Measurements from ENCODE around the gene BTBD7.
A peak's percentile ranks its signal among the peaks of the same experiment; 100 is the strongest.
"Not testable (repeated sequence)": the region's sequence is repeated elsewhere in the genome, so short reads cannot be mapped to it uniquely, and the experiment has no call there.

Gene BTBD7

DNA sequence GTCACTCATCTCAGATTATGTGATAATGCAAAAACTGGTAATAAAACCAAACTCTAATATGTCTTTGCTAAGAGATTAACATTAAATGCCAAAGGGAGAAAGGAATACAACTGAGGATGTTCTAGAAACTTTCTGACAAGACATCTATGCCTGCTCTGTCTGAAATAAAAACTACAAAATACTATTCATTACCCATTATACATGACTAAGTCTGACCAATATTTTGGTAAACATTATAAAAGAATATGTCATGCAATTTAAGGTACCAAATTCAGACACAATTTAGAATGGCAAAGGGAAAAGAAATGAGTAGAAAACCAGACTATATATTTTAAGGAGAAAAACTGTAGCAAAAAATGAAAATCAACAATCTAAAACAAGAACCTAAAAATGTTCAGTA is 86.3 kb downstream of the BTBD7 start:
- no peak for DNase-seq (ENCODE audit: low read depth)

DNA sequence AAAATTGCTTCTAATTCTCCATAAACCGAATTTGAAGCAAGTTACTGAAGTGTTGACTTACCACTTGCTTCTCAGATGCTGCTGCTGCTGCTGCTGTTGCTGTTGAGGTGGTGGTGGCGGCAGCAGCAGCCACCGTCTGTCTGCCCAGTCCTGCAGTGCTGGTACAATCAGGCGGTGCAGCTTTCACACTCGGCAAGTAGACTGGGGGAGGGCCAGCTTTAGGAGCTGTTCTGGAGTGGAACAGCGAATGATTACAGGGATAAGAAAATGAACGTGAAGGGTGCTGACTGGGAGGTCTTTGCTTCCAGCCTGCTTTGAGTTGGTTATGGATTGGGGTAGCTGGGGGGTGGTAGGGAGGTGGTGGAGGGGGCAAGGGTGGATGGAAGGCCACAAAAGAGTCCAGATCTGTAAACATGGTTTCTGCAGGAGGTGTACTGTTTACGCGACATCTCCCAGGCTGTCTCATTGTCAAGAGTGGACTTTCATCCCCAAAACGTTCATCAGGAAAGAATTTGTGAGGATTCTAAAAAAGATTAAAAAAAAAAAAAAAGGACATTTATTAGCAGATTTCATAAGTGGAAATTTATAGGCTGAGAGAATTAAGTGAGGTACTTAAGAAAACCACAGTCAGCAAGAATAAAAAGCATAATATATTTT is 86.9 kb downstream of the BTBD7 start:
- DNase-seq (ENCODE audit: low read depth) = no peak

DNA sequence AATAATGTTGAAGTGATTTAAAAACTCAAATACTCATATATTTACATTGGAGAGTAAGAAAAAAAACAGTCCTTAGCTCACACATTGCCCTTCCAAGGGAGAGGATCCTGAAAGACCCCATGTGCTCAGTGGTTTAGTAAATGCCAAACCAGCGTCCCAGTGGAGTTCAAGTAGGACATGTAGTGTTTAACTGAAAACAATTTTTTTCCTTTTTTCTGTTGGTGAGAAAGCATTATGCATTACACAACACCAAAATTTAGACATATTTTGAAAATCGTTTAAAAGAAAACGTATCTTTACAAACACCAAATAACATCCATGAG is 92.2 kb downstream of the BTBD7 start:
- DNase-seq (ENCODE audit: low read depth) = no peak

DNA sequence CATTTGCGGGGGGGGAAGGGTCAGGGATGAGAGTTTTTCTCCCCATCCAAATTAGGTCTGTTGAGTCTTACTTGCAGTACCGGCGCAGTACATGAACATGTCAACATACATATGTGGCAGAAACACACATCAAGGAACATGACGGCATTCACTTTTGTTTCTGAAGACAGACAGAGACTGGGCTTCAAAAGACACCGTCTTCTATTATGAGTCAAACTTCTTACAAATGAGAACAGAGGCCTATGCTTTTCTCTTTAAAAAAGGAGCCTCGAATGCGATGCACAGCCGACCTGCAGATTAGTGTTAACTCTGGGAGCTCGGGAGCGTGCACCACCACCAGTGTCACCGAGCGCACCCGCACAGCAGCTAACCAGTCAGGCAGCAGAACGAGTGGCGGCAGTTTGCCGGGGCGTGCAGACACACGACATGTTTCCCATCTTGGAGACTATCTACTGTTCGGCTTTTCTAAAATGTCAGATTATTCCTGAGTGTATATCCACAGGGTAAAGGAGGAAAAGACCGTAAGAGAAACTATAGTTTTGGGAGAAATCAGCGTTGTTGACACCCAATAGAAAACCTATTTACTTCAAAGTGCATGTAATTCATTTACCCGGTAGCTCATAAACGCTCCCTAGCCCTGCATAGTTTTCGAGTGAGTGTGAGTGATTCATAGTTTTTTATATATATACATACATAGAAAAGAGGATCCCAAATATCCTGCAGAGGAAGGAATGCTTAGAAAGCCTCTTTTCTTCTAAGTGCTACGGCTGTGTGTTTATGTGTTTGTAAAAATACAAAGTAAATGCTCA is 92.8 kb downstream of the BTBD7 start:
- no peak for DNase-seq (ENCODE audit: low read depth)

DNA sequence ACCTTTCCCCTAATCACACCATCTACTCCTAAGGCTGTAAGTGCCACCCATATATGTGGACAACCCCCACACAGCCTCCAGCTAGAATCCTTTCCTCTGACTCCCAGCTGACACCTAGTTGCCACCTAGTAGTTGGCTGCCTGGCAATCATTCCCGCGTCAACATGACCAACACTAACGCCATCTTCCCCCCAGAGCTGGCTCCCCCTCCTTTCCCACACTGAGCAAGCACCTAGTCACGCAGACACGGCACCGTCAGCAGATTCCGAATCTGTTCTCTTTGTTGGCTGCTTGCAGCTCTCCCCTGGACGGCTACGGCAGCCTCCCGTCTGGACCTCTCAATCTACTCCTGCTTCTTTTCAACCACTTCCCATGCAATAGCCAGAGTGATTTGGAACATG is 98.0 kb downstream of the BTBD7 start:
- no peak for DNase-seq (ENCODE audit: low read depth)

DNA sequence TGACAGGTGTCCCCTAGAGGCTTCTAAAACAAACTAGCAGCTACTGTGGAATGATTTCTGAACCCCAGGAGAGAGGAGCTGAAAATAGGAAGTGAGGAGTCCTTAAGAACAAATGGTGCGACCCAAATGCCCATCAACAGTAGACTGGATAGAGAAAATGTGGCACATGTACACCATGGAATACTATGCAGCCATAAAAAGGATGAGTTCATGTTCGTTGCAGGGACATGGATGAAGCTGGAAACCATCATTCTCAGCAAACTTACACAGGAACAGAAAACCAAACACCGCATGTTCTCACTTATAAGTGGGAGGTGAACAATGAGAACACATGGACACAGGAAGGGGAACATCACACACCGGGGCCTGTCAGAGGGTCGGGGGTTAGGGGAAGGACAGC is 99.8 kb downstream of the BTBD7 start:
- not testable (repeated sequence) for DNase-seq (ENCODE audit: low read depth)

DNA sequence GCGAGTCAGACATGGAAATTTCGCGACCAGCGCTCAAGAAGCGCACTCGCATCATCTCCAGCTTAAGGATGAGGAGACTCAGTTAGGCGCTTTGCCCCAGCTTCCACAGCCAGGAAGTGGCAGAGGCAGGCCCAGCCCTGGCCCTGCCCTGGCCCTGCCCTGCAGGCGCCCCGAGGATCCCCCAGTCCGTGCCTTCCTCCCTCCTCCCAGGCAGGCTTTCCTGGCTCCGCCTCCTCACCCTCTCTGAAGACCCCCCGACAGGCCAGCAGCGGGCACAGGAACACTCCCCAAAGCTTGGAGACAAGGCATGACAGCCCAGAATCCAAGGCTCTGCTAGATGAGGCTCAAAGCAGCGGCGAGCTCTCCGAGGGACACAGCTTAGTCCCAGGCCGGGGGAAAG is 100.7 kb downstream of the BTBD7 start:
- no peak for DNase-seq (ENCODE audit: low read depth)

DNA sequence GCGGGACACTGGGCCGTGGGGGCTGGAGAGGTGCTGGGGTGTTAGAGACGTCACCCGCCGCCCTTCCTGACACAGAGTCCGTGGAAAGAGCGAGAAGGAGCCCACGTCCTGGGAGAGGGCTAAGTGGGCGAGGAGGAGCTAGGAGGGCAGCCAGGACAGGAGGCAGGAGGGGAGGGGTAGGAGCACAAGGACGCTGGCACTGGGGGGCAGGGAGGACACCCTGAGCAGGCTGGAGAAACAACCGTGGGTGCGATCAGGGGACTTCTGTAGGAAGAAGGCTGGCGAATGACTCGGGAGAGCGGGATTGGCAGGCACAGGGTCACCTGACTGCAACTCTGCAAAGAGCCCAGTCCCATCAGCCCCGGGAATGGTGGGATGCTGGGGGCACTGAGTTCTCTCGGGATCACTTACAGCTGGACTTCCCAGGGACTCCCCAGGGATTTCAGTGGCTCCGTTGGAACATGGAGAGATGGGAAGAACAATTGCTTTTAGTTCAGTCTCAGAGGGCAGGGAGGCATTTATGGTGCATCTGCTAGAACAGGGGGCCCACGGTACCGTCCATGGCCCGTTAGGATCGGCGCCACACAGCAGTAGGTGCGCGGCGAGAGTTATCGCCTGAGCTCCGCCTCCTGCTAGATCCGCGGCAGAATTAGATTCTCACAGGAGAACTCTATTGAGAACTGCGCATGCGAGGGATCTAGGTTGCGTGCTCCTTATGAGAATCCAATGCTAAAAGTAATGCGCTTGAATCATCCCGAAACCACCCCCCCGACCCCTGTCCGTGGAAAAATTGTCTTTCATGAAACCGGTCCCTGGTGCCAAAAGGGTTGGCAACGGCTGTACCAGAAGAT is 101.5 kb downstream of the BTBD7 start:
- no peak for DNase-seq (ENCODE audit: low read depth)

DNA sequence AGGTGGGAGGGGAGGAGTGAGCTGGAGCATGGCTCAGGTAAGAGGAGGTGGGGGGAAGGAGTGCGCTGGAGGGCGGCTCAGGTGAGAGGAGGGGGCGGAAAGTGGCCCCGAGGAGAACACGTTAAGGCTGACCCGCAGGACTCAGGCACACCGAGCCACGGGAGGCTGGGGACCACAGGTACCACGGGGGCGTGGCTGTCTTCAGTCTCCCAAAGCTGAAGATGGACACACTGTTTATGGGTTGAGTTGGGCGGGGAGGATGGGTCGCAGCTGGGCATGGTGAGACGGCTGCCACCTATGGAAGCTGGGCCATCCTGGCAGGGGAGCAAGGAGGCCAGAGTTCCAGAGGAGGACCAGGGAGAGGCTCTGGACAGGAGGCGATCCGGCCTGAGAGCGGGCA is 102.3 kb downstream of the BTBD7 start:
- no peak for DNase-seq (ENCODE audit: low read depth)

DNA sequence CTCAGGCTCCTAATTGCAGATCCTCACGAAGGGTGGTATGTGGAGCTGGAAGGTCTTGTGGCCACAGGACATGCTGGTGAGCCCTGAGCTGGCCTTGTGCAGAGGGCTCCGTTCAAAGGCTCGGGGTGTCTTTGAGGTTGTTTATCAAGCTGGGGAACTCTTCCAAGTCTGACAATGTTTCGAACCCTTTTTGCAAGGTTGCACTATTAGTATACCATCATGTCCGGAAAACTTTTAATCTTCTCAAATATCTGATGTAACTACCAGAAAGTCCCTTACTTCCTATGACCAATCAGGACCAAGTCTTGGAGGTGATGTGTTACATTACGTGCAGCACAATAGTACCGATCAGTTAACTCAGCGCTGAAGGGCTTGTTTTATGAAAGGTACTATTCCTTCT is 104.3 kb downstream of the BTBD7 start:
- DNase-seq (ENCODE audit: low read depth) = no peak

DNA sequence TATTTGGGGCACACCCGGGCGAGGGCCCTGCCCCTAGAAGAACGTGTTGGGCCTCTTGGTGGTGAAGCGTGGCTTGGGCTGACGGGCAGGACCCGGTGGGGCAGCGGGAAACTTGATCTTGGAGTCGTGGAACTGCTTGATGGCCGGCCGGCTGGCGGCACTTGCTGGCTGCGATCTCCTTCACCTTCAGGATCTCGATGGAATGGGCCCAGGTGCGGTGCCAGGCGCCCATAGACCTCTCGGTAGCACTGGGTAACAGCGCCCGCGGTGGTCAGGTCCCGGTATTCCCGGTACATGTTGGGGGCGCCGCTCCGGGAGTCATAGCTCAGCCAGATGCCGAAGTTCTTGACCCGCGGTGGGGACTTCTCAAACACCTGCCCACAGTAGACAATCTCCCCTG is 109.3 kb downstream of the BTBD7 start:
- DNase-seq (ENCODE audit: low read depth) = no peak

DNA sequence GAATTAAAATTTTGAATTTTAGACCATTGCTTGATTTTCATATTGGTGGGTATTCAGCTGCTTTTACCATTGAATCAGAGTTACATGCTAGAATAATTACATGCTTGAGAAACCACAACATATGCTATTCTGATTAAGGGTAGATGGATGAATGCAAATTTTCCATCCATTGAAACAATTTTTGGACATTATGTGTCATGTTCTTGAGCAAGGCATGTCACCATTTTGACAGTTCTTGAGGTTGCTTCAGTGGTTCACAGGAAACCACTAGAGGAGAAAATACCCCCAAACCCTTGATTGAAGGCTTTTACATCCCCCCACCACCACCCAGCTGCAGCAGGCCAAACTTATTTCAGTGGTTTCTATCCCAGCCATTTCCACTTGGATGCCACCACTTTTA is 112.3 kb downstream of the BTBD7 start:
- DNase-seq (ENCODE audit: low read depth) = no peak

DNA sequence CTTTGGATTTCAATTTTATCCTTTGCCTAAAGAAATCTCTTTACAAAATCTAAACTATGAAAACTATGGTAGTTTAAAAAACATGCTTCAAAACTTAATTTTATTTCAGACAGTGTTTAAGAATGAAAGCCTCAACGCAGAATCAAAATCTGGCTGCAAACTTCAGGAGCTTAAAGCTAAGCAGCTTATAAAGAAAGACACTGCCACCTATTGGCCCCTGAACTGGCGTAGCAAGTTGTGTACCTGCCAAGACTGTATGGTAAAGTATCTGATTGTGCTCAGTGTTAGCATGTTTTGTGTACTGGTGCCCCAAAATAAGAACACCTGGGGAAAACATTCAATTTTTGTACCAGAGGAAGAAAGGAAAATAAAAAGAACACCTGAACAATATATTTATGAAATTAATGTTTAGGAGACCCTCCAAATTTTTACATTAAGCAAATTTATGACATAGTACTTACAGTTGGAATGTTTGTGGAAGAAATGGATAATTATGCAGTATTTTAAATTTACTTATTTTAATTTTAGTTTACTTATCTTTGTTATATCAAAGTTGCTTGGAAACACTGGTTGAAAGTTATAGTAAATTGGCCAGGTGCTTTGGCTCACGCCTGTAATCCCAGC is 113.6 kb downstream of the BTBD7 start:
- DNase-seq (ENCODE audit: low read depth) = peak; percentile 39

DNA sequence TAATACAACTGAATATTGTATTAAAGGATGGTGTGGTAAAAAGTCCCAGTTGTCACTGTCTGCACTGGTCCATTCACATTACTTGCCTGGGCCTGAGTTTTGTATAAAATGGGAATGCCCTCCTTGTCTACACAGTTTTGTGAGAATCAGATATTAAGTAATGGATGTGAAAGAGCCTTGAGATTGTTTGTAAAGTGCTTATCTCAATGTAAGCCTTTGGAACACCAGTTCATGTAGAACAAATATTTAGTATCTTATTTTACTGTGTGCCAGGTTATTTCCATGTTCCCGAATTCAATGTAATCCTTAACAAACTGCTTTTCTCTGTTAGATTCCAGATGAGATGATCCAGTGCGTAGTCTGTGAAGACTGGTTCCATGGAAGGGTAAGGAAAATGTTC is 118.2 kb downstream of the BTBD7 start:
- no peak for DNase-seq (ENCODE audit: low read depth)

DNA sequence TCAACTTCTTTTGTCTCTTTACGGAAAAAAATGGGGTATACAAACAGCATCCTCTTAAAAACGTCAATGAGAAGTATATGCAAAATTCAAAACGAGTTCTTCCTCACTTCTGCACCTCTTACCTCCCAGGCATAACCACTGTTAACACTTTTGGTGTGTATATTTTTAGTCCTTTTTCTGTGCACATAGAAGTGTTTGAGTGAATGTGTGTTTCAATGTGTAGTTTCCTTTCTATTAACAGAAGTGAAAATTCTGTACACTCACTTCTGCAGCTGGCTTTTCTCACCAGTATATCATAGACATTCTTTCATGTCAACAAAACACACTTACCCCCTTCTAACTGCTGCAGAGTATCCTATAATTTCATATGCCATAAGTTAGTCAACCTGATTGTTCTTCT is 120.4 kb downstream of the BTBD7 start:
- DNase-seq (ENCODE audit: low read depth) = no peak

DNA sequence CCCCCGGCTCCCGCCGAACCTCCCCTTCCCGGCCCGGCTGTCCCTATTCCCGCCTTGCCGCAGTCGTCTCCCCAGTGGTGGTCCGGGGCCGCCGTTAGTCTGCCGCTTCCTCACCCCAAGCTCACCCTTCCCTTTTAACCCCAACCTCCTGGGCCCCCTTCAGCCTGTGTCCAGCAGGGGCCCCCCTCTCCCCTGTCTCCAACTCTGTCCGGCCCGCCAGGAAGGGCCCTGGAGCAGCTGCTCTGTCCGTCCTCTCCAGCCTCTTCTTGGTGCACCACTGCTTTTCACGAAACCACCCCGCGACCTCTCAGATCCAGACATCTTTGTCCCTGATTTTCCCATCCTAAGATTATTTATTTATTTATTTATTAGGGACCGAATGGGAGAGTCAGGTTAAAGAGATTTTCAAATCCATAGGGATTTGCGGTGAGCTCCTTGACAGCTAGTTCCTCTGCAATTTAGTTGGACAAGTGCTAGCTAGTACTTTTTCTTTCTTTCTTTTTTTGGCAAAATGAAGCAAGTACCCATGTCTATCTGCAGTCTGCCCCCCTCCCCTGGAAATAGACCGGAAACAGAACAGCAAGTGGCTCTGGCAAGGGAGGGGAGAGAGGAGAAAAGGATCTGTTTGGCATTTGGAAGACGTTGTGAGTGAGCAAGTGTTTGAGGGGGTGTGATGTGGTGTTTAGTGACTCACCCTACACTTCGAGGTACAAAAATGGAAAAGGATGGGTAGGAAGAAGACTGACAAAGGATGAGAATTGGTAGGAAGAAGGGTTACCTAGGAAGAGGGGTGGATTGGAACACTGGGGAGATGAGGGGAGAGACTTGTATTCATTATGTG is 125.1 kb downstream of the BTBD7 start:
- DNase-seq (ENCODE audit: low read depth) = no peak

DNA sequence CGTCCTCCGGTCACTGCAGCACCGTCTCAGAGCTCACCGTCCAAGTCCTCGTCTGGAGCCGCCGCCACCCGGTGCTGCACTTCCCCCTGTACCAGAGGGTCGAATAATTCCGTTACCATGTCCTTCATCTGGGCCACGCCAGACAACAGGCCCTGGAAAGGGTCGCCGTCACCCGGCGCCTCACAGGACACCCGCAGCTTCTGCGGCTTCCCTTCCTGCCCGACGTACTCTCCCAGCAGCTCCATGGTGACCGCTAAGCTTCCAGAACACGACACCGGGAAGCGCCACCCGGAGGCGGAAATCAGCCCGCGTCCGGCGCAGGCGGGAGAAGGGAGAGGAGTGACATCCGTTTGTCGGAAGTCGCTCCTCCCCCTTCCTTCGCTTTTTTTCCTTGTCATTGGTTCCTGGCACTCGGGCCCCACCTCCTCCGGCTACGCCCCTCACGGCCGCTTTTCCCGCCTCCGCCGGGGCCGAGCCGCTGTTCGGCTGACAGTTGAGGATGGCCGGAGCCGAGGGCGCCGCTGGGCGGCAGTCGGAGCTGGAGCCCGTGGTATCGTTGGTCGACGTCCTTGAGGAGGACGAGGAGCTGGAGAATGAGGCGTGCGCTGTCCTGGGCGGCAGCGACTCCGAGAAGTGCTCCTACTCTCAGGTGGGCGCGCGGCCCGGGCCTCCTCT is 125.9 kb downstream of the BTBD7 start, which contains the start of the genes GON7 and UBR7:
Gene GON7, minus strand, starts transcription at position 273 of the 675 bp plus-strand sequence. Its CDS starts 28 bp downstream, at position 245.
Gene UBR7, plus strand, starts transcription at position 464 of the 675 bp plus-strand sequence. Its CDS starts 36 bp downstream, at position 500.
- peak; percentile 80 for DNase-seq (ENCODE audit: low read depth)

DNA sequence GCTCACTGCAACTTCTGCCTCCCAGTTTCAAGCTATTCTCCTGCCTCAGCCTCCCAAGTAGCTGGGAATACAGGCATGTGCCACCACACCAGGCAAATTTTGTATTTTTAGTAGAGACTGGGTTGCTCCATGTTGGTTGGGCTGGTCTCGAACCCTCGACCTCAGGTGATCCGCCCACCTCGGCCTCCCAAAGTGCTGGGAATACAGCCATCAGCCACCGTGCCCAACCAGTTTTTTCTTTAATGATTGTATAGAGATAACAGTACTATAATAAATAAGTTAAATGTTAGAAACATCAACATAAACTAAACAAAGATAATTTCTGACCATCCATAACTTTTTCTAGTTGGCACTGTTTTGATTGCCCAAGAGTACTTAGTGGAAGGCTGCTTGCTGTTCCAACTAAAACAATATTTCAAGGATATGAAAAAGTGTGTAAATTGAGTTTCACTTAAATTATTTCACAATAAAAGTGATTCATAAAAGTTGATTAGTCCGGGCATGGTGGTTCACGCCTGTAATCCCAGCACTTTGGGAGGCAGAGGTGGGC is 131.6 kb downstream of the BTBD7 start:
- no peak for DNase-seq (ENCODE audit: low read depth)

DNA sequence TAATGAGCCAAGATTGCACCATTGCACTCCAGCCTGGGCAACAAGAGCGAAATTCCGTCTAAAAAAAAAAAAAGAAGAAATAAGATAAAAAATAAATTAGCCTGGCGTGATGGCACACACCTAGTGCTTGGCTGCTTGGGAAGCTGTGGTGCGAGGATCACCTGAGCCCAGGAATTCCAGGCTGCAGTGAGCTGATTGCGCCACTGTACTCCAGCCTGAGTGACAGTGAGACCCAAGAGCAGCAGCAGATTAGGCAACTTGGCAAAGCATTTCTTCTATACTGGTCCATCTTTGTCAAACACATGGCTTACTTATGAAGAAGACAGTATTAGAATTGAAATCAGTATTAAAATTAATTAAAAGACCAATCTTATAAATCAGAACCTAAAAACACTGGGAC is 132.3 kb downstream of the BTBD7 start:
- DNase-seq (ENCODE audit: low read depth) = no peak

DNA sequence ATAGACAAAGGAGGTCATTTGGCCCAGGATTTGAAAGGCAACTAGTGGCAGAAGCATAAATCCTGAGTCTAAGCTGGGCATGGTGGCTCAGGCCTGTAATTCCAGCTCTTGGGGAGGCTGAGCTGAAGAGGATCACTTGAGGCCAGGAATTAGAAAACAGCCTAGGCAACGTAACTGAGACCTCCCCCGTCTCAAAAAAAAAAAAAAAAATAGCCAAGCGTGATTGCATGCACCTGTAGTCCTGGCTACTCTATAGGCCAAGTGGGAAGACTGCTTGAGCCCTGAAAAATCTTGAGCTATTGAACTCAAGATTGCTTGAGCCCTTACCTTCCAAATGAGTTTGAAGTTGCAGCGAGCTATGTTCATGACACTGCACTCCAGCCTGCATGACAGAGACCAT is 133.8 kb downstream of the BTBD7 start:
- no peak for DNase-seq (ENCODE audit: low read depth)

All from stimulated activated CD4-positive, alpha-beta T cell treated with anti-CD3 and anti-CD28 coated beads, Interleukin-2, amount 100 ng/mL, for 4 hours (primary cell).